NCI-H2196 (cell line): Measurements from ENCODE around the gene BUB1B.
A peak's percentile ranks its signal among the peaks of the same experiment; 100 is the strongest.
"Not testable (repeated sequence)": the region's sequence is repeated elsewhere in the genome, so short reads cannot be mapped to it uniquely, and the experiment has no call there.

Experiments used
- DNase-seq: peaks from one replicate; lab custom pipeline; 2025; ENCODE audit not compliant: unreplicated experiment; lab: John Stamatoyannopoulos, UW

The BUB1B gene

GRCh38 chr15:40135846-40136450, 24.9 kb upstream of the BUB1B start:
- not testable (repeated sequence) for DNase-seq

GRCh38 chr15:40136470-40137302, 24.2 kb upstream of the BUB1B start:
- no peak for DNase-seq

- no peak for DNase-seq
These were observed 23.3 kb upstream of the BUB1B start for GRCh38 chr15:40137303-40138200.

GRCh38 chr15:40138201-40138570, 22.7 kb upstream of the BUB1B start:
- not testable (repeated sequence) for DNase-seq

- no peak for DNase-seq
These were observed 18.4 kb upstream of the BUB1B start for GRCh38 chr15:40142428-40142827.

GRCh38 chr15:40146037-40146436, 14.8 kb upstream of the BUB1B start:
- no peak for DNase-seq

- DNase-seq: no peak
These were observed 11.5 kb upstream of the BUB1B start for GRCh38 chr15:40149339-40149738.

GRCh38 chr15:40150163-40150925, 10.5 kb upstream of the BUB1B start:
- DNase-seq: peak; percentile 52

GRCh38 chr15:40151499-40151898, 9.4 kb upstream of the BUB1B start:
- no peak for DNase-seq

GRCh38 chr15:40151991-40152390, 8.9 kb upstream of the BUB1B start:
- DNase-seq: no peak

GRCh38 chr15:40154821-40155220, 6.0 kb upstream of the BUB1B start:
- not testable (repeated sequence) for DNase-seq

GRCh38 chr15:40155270-40155910, 5.5 kb upstream of the BUB1B start:
- DNase-seq: peak; percentile 54

GRCh38 chr15:40157778-40158447, 3.0 kb upstream of the BUB1B start:
- no peak for DNase-seq

- no peak for DNase-seq
These were observed 848 bp upstream of the BUB1B start for GRCh38 chr15:40160021-40160420.

- DNase-seq: no peak
These were observed 973 bp downstream of the BUB1B start for GRCh38 chr15:40161693-40162391.

GRCh38 chr15:40162552-40162951, 1.7 kb downstream of the BUB1B start:
- no peak for DNase-seq

GRCh38 chr15:40163657-40164416, 3.0 kb downstream of the BUB1B start:
- DNase-seq: no peak

- not testable (repeated sequence) for DNase-seq
These were observed 6.5 kb downstream of the BUB1B start for GRCh38 chr15:40167374-40167773.
